IMR-90 (cell line): Measurements from ENCODE around the gene GGA3. TPM values are rescaled to one million over a fixed set of nuclear protein-coding genes. Genes with fewer than 3 reads are reported as not detected.
A peak's percentile ranks its signal among the peaks of the same experiment; 100 is the strongest.

Source experiments
- ATAC-seq: fragments of 200-7000 bp; cut with Tn5 transposase; 2 replicates; pipeline ENCODE4 v1.9.1; 2020; ENCODE audit warnings: low read depth, mild to moderate bottlenecking, moderate library complexity
- BruUV-seq: library from RNA; stranded (reverse); fragments of 400-500 nt; replicated peaks from 2 replicates; lab custom pipeline; 2021; lab: Mats Ljungman, UMichigan
- CTCF ChIA-PET: fragments of 300-600 bp; formaldehyde crosslinking; extraction: SDS; loops from one replicate; lab custom pipeline; 2021; ENCODE audit warnings: antibody characterized with exemption; lab: Yijun Ruan, JAX
- POLR2A ChIA-PET: fragments of 300-600 bp; sonication (Branson Sonifier 250); formaldehyde crosslinking; loops from one replicate; lab custom pipeline; 2022; ENCODE audit warnings: antibody characterized with exemption; ENCODE audit not compliant: unreplicated experiment; lab: Charles Lee
- DNase-seq: peaks from one replicate; pipeline ENCODE4 v3.0.0; 2013
- H2AFZ ChIP-seq: replicated peaks from 2 replicates; pipeline ENCODE3; 2013; ENCODE audit warnings: low read length, mild to moderate bottlenecking; ENCODE audit not compliant: poor library complexity
- H2AK5ac ChIP-seq: 2 replicates; pipeline ENCODE4 v1.6.1; 2013; ENCODE audit warnings: low read depth, low read length, inconsistent platforms
- H2AK9ac ChIP-seq: replicated peaks from 2 replicates; pipeline ENCODE3; 2013; ENCODE audit warnings: mild to moderate bottlenecking, low read depth, low read length, moderate library complexity; ENCODE audit not compliant: poor library complexity
- H2BK120ac ChIP-seq: 2 replicates; pipeline ENCODE4 v1.6.1; 2013; ENCODE audit warnings: low read depth, low read length, inconsistent platforms
- H2BK15ac ChIP-seq: 3 replicates; pipeline ENCODE4 v1.6.1; 2013; ENCODE audit warnings: low read depth, low read length, inconsistent platforms
- H2BK20ac ChIP-seq: 2 replicates; pipeline ENCODE4 v1.6.1; 2013; ENCODE audit warnings: low read depth, mild to moderate bottlenecking, inconsistent platforms, low read length, moderate library complexity
- H2BK5ac ChIP-seq: 2 replicates; pipeline ENCODE4 v1.6.1; 2013; ENCODE audit warnings: mild to moderate bottlenecking, low read depth, low read length, inconsistent platforms; ENCODE audit not compliant: poor library complexity, severe bottlenecking
- H3K14ac ChIP-seq: replicated peaks from 2 replicates; pipeline ENCODE4 v1.6.1; 2013; ENCODE audit warnings: low read depth, low read length, inconsistent platforms
- H3K18ac ChIP-seq: 2 replicates; pipeline ENCODE4 v1.6.1; 2013; ENCODE audit warnings: low read depth, low read length, control low read depth
- H3K23ac ChIP-seq: 2 replicates; pipeline ENCODE4 v1.6.1; 2013; ENCODE audit warnings: low read depth, low read length, inconsistent platforms
- H3K27ac ChIP-seq: 2 replicates; pipeline ENCODE4 v1.5.1; 2013; ENCODE audit warnings: mild to moderate bottlenecking, control low read depth, low read length; ENCODE audit not compliant: insufficient read depth
- H3K27me3 ChIP-seq: 2 replicates; pipeline ENCODE4 v1.6.1; 2013; ENCODE audit warnings: low read length; ENCODE audit not compliant: control insufficient read depth, insufficient read depth
- H3K36me3 ChIP-seq: 2 replicates; pipeline ENCODE4 v1.6.1; 2013; ENCODE audit warnings: low read length, mixed read lengths; ENCODE audit not compliant: control insufficient read depth, insufficient read depth
- H3K4ac ChIP-seq: 2 replicates; pipeline ENCODE4 v1.6.1; 2013; ENCODE audit warnings: low read depth, low read length, inconsistent platforms
- H3K4me1 ChIP-seq: 2 replicates; pipeline ENCODE4 v1.6.1; 2013; ENCODE audit warnings: low read length, mixed read lengths; ENCODE audit not compliant: control insufficient read depth, insufficient read depth
- H3K4me2 ChIP-seq: 2 replicates; pipeline ENCODE4 v1.6.1; 2013; ENCODE audit warnings: low read depth, mild to moderate bottlenecking, control low read depth, low read length, moderate library complexity
- H3K4me3 ChIP-seq: 2 replicates; pipeline ENCODE4 v1.5.1; 2013; ENCODE audit warnings: low read depth, mild to moderate bottlenecking, control low read depth, low read length, moderate library complexity; ENCODE audit not compliant: insufficient read depth
- H3K56ac ChIP-seq: 2 replicates; pipeline ENCODE4 v1.6.1; 2013; ENCODE audit warnings: low read length, inconsistent platforms; ENCODE audit not compliant: insufficient read depth; ENCODE audit errors: extremely low read depth
- H3K79me1 ChIP-seq, 2 experiments: 2 replicates each; pipeline ENCODE4 v1.6.1; 2013; ENCODE audit warnings: low read length in 2 of 2, inconsistent platforms in 1 of 2, low read depth in 1 of 2
- H3K9ac ChIP-seq: 2 replicates; pipeline ENCODE4 v1.6.1; 2013; ENCODE audit warnings: low read depth, low read length, control low read depth
- H3K9me1 ChIP-seq: 2 replicates; pipeline ENCODE4 v1.6.1; 2013; ENCODE audit warnings: low read length, inconsistent platforms; ENCODE audit not compliant: insufficient read depth
- H3K9me3 ChIP-seq: 2 replicates; pipeline ENCODE4 v1.6.1; 2013; ENCODE audit warnings: low read length; ENCODE audit not compliant: control insufficient read depth, insufficient read depth
- H4K20me1 ChIP-seq: 2 replicates; pipeline ENCODE4 v1.6.1; 2013; ENCODE audit warnings: low read length, inconsistent platforms; ENCODE audit not compliant: insufficient read depth
- H4K5ac ChIP-seq: 2 replicates; pipeline ENCODE4 v1.6.1; 2013; ENCODE audit warnings: mild to moderate bottlenecking, low read depth, low read length, control low read depth
- H4K8ac ChIP-seq, 2 experiments: 2 replicates each; pipeline ENCODE4 v1.6.1; 2013; ENCODE audit warnings: low read depth in 2 of 2, low read length in 2 of 2, control low read depth in 1 of 2, inconsistent platforms in 1 of 2
- H4K91ac ChIP-seq: 2 replicates; pipeline ENCODE4 v1.6.1; 2013; ENCODE audit warnings: low read depth, low read length, inconsistent platforms; ENCODE audit not compliant: insufficient read depth
- CEBPB ChIP-seq: IDR thresholded peaks from 2 replicates; pipeline ENCODE4 v1.6.1; 2012; ENCODE audit warnings: low read depth, low read length, improper control_type of control experiment
- CHD1 ChIP-seq: IDR thresholded peaks from 2 replicates; pipeline ENCODE4 v1.6.1; 2012; ENCODE audit warnings: low read depth, low read length, improper control_type of control experiment
- MAFK ChIP-seq: IDR thresholded peaks from 2 replicates; pipeline ENCODE4 v1.6.1; 2012; ENCODE audit warnings: low read depth, low read length, improper control_type of control experiment
- MAZ ChIP-seq: IDR thresholded peaks from 2 replicates; pipeline ENCODE4 v1.6.1; 2012; ENCODE audit warnings: low read depth, mild to moderate bottlenecking, low read length, improper control_type of control experiment, moderate library complexity, borderline replicate concordance
- MXI1 ChIP-seq: IDR thresholded peaks from 2 replicates; pipeline ENCODE4 v1.6.1; 2012; ENCODE audit warnings: low read depth, mild to moderate bottlenecking, low read length, moderate library complexity, borderline replicate concordance
- RAD21 ChIP-seq: IDR thresholded peaks from 2 replicates; pipeline ENCODE4 v1.6.1; 2012; ENCODE audit warnings: low read length, improper control_type of control experiment
- RCOR1 ChIP-seq: IDR thresholded peaks from 2 replicates; pipeline ENCODE4 v1.6.1; 2012; ENCODE audit warnings: mild to moderate bottlenecking, low read length, improper control_type of control experiment; ENCODE audit not compliant: insufficient replicate concordance
- RFX5 ChIP-seq: IDR thresholded peaks from 2 replicates; pipeline ENCODE4 v1.8.0; 2012; ENCODE audit warnings: low read depth, mild to moderate bottlenecking, low read length, moderate library complexity
- SMC3 ChIP-seq: fragments of 150-350 bp; IDR thresholded peaks from 2 replicates; pipeline ENCODE4 v1.6.1; 2016; ENCODE audit warnings: low read depth, mild to moderate bottlenecking, antibody characterized with exemption, low read length, moderate library complexity
- WGBS, 2 experiments: methylation state at CpG; one replicate each; pipeline versions ENCODE4 v1.1.5 to v1.1.7; 2013; ENCODE audit warnings: missing lambda C conversion rate in 2 of 2; ENCODE audit not compliant: insufficient read length in 1 of 2; ENCODE audit errors: extremely low coverage in 2 of 2; 5-methylcytosine and 5-hydroxymethylcytosine counted together
- dilution Hi-C: fragments of 300-500 bp; cut with HindIII; formaldehyde crosslinking; loops from one replicate; pipeline ENCODE4 v1.14.3; 2018; ENCODE audit warnings: low sequenced_read_pairs; ENCODE audit not compliant: unreplicated experiment
- in situ Hi-C: fragments of 300-500 bp; cut with MboI; formaldehyde crosslinking; loops from 3 replicates; pipeline ENCODE4 v1.14.3; 2019; ENCODE audit warnings: low sequenced_read_pairs, inconsistent platforms, mixed read lengths
- intact Hi-C: fragments of 100-400 bp; cut with micrococcal nuclease; formaldehyde crosslinking; loops from 2 replicates; pipeline ENCODE4 v1.10.0; 2022
- polyA plus RNA-seq, 3 experiments: library from polyadenylated mRNA; depleted of rRNA; stranded (reverse); fragments of >200 nt; gene quantifications; 2 replicates each; pipeline ENCODE4 v1.2.3, GENCODE V29; 2012; ENCODE audit warnings: low replicate concordance in 1 of 3
- total RNA-seq: library from RNA; depleted of rRNA; stranded (reverse); fragments of >200 nt; gene quantifications from 2 replicates; pipeline ENCODE4 v1.2.3, GENCODE V29; 2012
- TF ChIP-seq, protein P1 (sequence below): conservative IDR thresholded peaks from 2 replicates; pipeline ENCODE4 v1.5.1; 2012; ENCODE audit warnings: mild to moderate bottlenecking, low read depth, low read length, improper control_type of control experiment
- TF ChIP-seq, protein P2 (sequence below): fragments of 150-350 bp; IDR thresholded peaks from 2 replicates; pipeline ENCODE4 v1.6.1; 2017; ENCODE audit warnings: mild to moderate bottlenecking, antibody characterized with exemption, low read length, low read depth
- TF ChIP-seq, protein P3 (sequence below): fragments of 150-350 bp; IDR thresholded peaks from 2 replicates; pipeline ENCODE4 v1.6.1; 2016; ENCODE audit warnings: low read depth, mild to moderate bottlenecking, low read length, moderate library complexity, borderline replicate concordance

Gene GGA3
- total and polyA plus RNA-seq, 2 of the 4 experiments (the other 2 are of a cell fraction), result 15.1 to 35.2 TPM

DNA sequence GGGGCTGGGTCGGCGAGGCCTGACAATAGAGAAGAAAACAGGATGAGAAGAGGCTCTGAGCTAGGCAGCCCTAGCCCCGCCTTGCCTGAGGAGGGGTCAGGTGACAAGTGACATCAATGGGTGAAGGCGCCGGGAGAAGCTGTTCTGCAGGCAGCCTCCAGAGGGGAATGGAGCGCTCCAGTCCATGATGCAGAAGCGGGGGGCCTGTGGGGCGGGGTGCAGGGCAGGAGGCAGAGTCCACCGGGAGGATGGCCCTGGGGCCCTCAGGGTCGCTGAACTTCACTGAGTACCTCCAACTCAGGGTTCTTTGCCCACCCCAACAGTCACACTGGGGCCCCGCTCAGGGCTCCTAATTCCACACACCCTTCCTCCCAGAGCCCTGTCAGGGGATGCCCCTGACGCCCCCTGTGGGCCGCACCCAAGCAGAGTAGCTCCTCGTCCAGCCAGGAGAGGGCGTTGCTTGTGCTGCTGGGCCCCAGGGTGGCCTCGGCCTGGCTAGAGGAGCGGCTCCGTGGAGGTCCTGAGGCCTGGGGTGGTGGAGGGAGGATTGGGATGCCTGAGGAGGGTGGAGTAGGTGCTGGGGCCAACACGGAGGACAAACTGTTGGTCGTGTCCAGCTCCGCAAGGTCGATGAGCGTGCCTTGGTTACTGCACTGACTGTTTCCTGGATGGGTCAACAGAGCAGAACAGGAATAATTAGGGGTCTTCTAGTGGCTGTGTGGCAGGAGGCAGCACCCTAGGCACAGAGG, 20.8 kb downstream of the GGA3 start:
- Histone ChIP-seq H4K5ac (no peak overlapping the region), H2BK20ac (no peak overlapping the region), H2BK120ac (no peak overlapping the region), H3K27ac (no peak overlapping the region), H3K23ac (no peak overlapping the region), H2AK5ac (no peak overlapping the region), H4K8ac (no peak overlapping the region), H3K4me3 (no peak overlapping the region), H4K20me1 (peaks cover 17% of the 10 kb centered on the region), H3K27me3 (no peaks in the 10 kb centered on the region), H3K79me1 (peaks cover 0 to 5% of the 10 kb centered on the region in 2 experiments; a peak in 1 of 4 replicates), H2AFZ (no peak overlapping the region), H3K9ac (no peak overlapping the region), H2BK5ac (no peak overlapping the region), H3K14ac (no peak overlapping the region), H3K4me2 (no peak overlapping the region), H3K4ac (no peak overlapping the region), H3K4me1 (no peaks in the 10 kb centered on the region), H3K9me1 (no peaks in the 10 kb centered on the region), H2BK15ac (no peak overlapping the region), H3K18ac (no peak overlapping the region), H2AK9ac (peak overlapping the region; percentile 59), H3K36me3 (peaks cover 87% of the 10 kb centered on the region), H4K91ac (no peak overlapping the region), H3K9me3 (no peaks in the 10 kb centered on the region), H3K56ac (no peak overlapping the region)
- ChIA-PET CTCF (interaction anchor here (1.0 to 1.2 kb wide), 2 partner anchors 8 to 9 kb away, joined by 5 to 7 read pairs; no protein-coding TSS in a partner anchor), POLR2A (no interaction called here)
- peak; percentile 20 for DNase-seq
- BruUV-seq, result no TSS peak
- intact Hi-C loops (no loop called here), in situ Hi-C loops (no loop called here), dilution Hi-C loops (no loop called here)
- WGBS, 2 experiments, result 53% methylated on average over 3 of the region's 23 CpGs; no CpG with 5 or more reads in 1 of the 2 experiments
- peak; percentile 48 for ATAC-seq
- TF ChIP-seq MAZ, result no peak
- TF ChIP-seq CEBPB, result no peak
- no peak for TF ChIP-seq RFX5
- peak; percentile 51 for TF ChIP-seq RAD21
- no peak for TF ChIP-seq MAFK
- no peak for TF ChIP-seq MXI1
- no peak for TF ChIP-seq RCOR1
- TF ChIP-seq, protein P1, sequence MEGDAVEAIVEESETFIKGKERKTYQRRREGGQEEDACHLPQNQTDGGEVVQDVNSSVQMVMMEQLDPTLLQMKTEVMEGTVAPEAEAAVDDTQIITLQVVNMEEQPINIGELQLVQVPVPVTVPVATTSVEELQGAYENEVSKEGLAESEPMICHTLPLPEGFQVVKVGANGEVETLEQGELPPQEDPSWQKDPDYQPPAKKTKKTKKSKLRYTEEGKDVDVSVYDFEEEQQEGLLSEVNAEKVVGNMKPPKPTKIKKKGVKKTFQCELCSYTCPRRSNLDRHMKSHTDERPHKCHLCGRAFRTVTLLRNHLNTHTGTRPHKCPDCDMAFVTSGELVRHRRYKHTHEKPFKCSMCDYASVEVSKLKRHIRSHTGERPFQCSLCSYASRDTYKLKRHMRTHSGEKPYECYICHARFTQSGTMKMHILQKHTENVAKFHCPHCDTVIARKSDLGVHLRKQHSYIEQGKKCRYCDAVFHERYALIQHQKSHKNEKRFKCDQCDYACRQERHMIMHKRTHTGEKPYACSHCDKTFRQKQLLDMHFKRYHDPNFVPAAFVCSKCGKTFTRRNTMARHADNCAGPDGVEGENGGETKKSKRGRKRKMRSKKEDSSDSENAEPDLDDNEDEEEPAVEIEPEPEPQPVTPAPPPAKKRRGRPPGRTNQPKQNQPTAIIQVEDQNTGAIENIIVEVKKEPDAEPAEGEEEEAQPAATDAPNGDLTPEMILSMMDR, result peak; percentile 90
- TF ChIP-seq, protein P2, sequence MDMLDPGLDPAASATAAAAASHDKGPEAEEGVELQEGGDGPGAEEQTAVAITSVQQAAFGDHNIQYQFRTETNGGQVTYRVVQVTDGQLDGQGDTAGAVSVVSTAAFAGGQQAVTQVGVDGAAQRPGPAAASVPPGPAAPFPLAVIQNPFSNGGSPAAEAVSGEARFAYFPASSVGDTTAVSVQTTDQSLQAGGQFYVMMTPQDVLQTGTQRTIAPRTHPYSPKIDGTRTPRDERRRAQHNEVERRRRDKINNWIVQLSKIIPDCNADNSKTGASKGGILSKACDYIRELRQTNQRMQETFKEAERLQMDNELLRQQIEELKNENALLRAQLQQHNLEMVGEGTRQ, result peak; percentile 24; the same call in 1 of the 2 replicates
- no peak for TF ChIP-seq CHD1
- peak; percentile 69 for TF ChIP-seq SMC3
- TF ChIP-seq, protein P3, sequence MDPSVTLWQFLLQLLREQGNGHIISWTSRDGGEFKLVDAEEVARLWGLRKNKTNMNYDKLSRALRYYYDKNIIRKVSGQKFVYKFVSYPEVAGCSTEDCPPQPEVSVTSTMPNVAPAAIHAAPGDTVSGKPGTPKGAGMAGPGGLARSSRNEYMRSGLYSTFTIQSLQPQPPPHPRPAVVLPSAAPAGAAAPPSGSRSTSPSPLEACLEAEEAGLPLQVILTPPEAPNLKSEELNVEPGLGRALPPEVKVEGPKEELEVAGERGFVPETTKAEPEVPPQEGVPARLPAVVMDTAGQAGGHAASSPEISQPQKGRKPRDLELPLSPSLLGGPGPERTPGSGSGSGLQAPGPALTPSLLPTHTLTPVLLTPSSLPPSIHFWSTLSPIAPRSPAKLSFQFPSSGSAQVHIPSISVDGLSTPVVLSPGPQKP, result no peak
